ENCODE results near the gene HNRNPC.
A peak's percentile ranks its signal among the peaks of the same experiment; 100 is the strongest.
"Not testable (repeated sequence)": the region's sequence is repeated elsewhere in the genome, so short reads cannot be mapped to it uniquely, and the experiment has no call there.

HNRNPC gene

DNA sequence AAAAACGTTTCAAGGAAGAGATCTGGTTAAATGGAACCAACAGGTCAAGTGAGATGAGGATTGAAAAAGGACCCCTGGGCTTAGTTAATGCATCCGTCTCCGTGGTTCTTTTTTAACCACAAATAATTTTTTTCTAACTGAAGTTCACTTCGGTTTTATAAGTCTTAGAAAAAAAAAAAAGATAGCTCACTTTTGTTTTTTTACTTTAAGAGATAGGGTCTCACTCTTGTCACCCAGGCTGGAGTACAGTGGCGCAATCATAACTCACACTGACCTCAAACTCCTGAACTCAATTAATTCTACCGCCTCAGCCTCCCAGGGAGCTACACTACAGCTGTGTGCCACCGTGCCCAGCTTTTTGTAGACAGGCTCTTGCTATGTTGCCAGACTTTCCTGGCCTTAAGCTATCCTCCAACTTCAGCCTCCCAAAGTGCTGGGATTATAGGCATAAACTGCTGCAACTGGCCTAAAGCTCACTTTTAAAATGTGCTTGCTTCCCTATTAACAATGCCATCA, 11.8 kb downstream of the HNRNPC start:
- no peak overlapping the region for H3K9ac ChIP-seq (ENCODE audit: low read length)
- no peak overlapping the region for H3K27ac ChIP-seq (ENCODE audit: low read depth, low read length)
- H2AFZ ChIP-seq (ENCODE audit: low read depth, low read length, severe bottlenecking): no peak overlapping the region
- no peaks in the 10 kb centered on the region for H3K9me3 ChIP-seq (ENCODE audit: insufficient read depth, low read length)
- H4K20me1 ChIP-seq (ENCODE audit: low read depth, low read length): peaks cover 81% of the 10 kb centered on the region
- peaks cover 75% of the 10 kb centered on the region for H3F3A ChIP-seq (ENCODE audit: insufficient read depth)
- peaks cover 100% of the 10 kb centered on the region for H3K79me2 ChIP-seq (ENCODE audit: insufficient read depth, low read length)
- H3K36me3 ChIP-seq (ENCODE audit: low read length): peaks cover 69% of the 10 kb centered on the region
- H3K4me3 ChIP-seq (ENCODE audit: insufficient read depth, low read length, poor library complexity, severe bottlenecking): no peak overlapping the region
- H3K27me3 ChIP-seq (ENCODE audit: low read length): no peaks in the 10 kb centered on the region
- TF ChIP-seq, protein P1, sequence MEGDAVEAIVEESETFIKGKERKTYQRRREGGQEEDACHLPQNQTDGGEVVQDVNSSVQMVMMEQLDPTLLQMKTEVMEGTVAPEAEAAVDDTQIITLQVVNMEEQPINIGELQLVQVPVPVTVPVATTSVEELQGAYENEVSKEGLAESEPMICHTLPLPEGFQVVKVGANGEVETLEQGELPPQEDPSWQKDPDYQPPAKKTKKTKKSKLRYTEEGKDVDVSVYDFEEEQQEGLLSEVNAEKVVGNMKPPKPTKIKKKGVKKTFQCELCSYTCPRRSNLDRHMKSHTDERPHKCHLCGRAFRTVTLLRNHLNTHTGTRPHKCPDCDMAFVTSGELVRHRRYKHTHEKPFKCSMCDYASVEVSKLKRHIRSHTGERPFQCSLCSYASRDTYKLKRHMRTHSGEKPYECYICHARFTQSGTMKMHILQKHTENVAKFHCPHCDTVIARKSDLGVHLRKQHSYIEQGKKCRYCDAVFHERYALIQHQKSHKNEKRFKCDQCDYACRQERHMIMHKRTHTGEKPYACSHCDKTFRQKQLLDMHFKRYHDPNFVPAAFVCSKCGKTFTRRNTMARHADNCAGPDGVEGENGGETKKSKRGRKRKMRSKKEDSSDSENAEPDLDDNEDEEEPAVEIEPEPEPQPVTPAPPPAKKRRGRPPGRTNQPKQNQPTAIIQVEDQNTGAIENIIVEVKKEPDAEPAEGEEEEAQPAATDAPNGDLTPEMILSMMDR (IDR thresholded peaks at IDR 0.05; ENCODE audit: insufficient read depth, low read length, poor library complexity, severe bottlenecking): no peak
- TF ChIP-seq EZH2phosphoT487 (conservative IDR thresholded peaks at IDR 0.05; ENCODE audit: low read length): no peak
- H3K4me2 ChIP-seq (ENCODE audit: low read depth, low read length, poor library complexity, severe bottlenecking): peak overlapping the region; percentile 3
- no peaks in the 10 kb centered on the region for H3K9me2 ChIP-seq (replicated peaks; ENCODE audit: insufficient read depth, low read length)

DNA sequence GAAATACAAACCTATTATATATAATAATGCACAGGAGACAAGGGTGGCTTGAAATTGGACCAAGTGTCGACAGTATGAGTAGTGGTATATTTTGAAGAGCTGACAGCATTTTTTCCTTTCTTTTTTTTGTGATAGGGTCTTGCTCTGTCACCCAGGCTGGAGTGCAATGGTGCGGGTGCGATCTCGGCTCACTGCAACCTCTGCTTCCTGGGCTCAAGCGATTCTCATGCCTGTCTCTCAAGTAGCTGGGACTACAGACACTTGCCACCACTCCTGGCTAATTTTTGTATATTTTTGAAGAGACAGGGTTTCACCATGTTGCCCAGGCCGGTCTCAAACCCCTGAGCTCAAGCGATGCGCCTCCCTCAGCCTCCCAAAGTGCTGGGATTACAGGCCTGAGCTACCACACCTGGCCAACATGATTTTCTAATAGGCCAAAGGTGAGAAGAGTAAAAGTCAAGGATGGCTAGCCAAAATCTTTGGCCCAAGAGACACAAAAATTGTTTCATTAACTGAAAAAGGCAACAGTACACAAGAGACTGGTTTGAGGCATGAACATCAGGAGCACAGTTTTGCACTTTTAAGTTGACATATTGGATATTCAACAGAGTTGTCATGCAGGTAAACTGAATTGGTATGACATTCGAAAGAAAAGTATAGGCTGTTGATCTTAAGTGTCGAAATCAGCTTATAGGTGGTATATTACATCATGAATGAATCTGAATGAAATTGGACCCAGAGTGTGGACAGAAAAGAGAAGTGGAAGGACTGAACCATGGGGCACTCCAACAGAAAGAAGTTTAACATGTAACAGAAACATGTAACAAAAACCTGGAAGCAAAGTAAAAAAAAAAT, 12.5 kb downstream of the HNRNPC start:
- Histone ChIP-seq H3K27ac (ENCODE audit: low read depth, low read length) (no peak overlapping the region), H3K4me3 (ENCODE audit: insufficient read depth, low read length, poor library complexity, severe bottlenecking) (no peak overlapping the region)

DNA sequence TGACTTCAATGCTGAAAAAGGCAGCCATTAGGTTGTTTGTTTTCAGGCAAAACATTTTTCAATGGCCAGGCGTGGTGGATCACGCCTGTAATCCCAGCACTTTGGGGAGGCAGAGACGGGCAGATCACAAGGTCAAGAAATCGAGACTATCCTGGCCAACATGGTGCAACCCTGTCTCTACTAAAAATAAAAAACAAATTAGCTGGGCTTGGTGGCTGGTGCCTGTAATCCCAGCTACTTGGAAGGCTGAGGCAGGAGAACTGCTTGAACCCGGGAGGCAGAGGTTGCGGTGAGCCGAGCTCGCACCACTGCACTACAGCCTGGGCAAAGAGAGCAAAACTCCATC, 13.2 kb downstream of the HNRNPC start:
- not testable (repeated sequence) for H3K4me2 ChIP-seq (ENCODE audit: low read depth, low read length, poor library complexity, severe bottlenecking); H3K27ac ChIP-seq (ENCODE audit: low read depth, low read length); H2AFZ ChIP-seq (ENCODE audit: low read depth, low read length, severe bottlenecking); H3K9me2 ChIP-seq (replicated peaks; ENCODE audit: insufficient read depth, low read length); H3K4me3 ChIP-seq (ENCODE audit: insufficient read depth, low read length, poor library complexity, severe bottlenecking); H3K9me3 ChIP-seq (ENCODE audit: insufficient read depth, low read length); H3K27me3 ChIP-seq (ENCODE audit: low read length); H3K9ac ChIP-seq (ENCODE audit: low read length)
- peaks cover 80% of the 10 kb centered on the region for H4K20me1 ChIP-seq (ENCODE audit: low read depth, low read length)
- peaks cover 100% of the 10 kb centered on the region for H3K79me2 ChIP-seq (ENCODE audit: insufficient read depth, low read length)
- peaks cover 68% of the 10 kb centered on the region for H3K36me3 ChIP-seq (ENCODE audit: low read length)
- peaks cover 74% of the 10 kb centered on the region for H3F3A ChIP-seq (ENCODE audit: insufficient read depth)

More for the DNA sequence above, 12.5 kb downstream of the HNRNPC start:
- Histone ChIP-seq H3K79me2 (ENCODE audit: insufficient read depth, low read length) (peaks cover 100% of the 10 kb centered on the region), H3K36me3 (ENCODE audit: low read length) (peaks cover 69% of the 10 kb centered on the region), H3F3A (ENCODE audit: insufficient read depth) (peaks cover 75% of the 10 kb centered on the region), H3K9ac (ENCODE audit: low read length) (no peak overlapping the region), H4K20me1 (ENCODE audit: low read depth, low read length) (peaks cover 81% of the 10 kb centered on the region), H3K27me3 (ENCODE audit: low read length) (no peaks in the 10 kb centered on the region), H2AFZ (ENCODE audit: low read depth, low read length, severe bottlenecking) (no peak overlapping the region), H3K9me2 (replicated peaks; ENCODE audit: insufficient read depth, low read length) (no peaks in the 10 kb centered on the region), H3K9me3 (ENCODE audit: insufficient read depth, low read length) (no peaks in the 10 kb centered on the region), H3K4me2 (ENCODE audit: low read depth, low read length, poor library complexity, severe bottlenecking) (no peak overlapping the region)
- TF ChIP-seq, protein P1 (IDR thresholded peaks at IDR 0.05; ENCODE audit: insufficient read depth, low read length, poor library complexity, severe bottlenecking): no peak
- no peak for TF ChIP-seq EZH2phosphoT487 (conservative IDR thresholded peaks at IDR 0.05; ENCODE audit: low read length)

All from SU-DHL-6 (cell line).